HEK293 (cell line): ENCODE results near the gene CHMP1B.

Source experiments
- CTCF ChIA-PET: fragments of 350-600 bp; formaldehyde crosslinking; extraction: SDS; loops from one replicate; lab custom pipeline; 2021; ENCODE audit warnings: antibody characterized with exemption; lab: Yijun Ruan, JAX
- POLR2A ChIA-PET: fragments of 300-600 bp; formaldehyde crosslinking; extraction: SDS; loops from one replicate; lab custom pipeline; 2020; ENCODE audit warnings: antibody characterized with exemption, inconsistent platforms; lab: Yijun Ruan, JAX
- H3K27ac ChIP-seq: fragments of 200-500 bp; sonication (Bioruptor generic); 2 replicates; pipeline ENCODE4 v1.5.1; 2014; ENCODE audit warnings: low read depth, low read length, control low read depth, inconsistent platforms; ENCODE audit errors: extremely low read depth
- H3K36me3 ChIP-seq, 2 experiments: fragments of 200-500 bp in 1 of 2; sonication (Bioruptor generic) in 1 of 2; 1 replicate in 1 of 2; 2 replicates in 1 of 2; pipeline ENCODE4 v1.5.1; 2014 to 2017; ENCODE audit warnings: inconsistent platforms in 2 of 2, low read length in 2 of 2; ENCODE audit not compliant: control insufficient read depth in 2 of 2, insufficient read depth in 1 of 2
- H3K4me1 ChIP-seq: fragments of 200-500 bp; sonication (Bioruptor generic); 2 replicates; pipeline ENCODE4 v1.5.1; 2014; ENCODE audit warnings: mild to moderate bottlenecking, low read length, inconsistent platforms; ENCODE audit not compliant: control insufficient read depth, insufficient read depth
- H3K4me3 ChIP-seq: 2 replicates; pipeline ENCODE4 v1.5.1; 2011; ENCODE audit warnings: low read depth, mild to moderate bottlenecking, control low read depth, low read length, moderate library complexity
- H3K9me3 ChIP-seq: fragments of 200-500 bp; sonication (Bioruptor generic); 2 replicates; pipeline ENCODE4 v1.5.1; 2014; ENCODE audit warnings: low read depth, low read length, inconsistent platforms; ENCODE audit not compliant: control insufficient read depth, insufficient read depth
- BCL11B ChIP-seq: fragments of 450-650 bp; formaldehyde crosslinking; IDR thresholded peaks from 2 replicates; pipeline ENCODE4 v1.5.1; 2016; ENCODE audit warnings: low read depth, missing biosample characterization, missing genetic modification characterization
- SP3 ChIP-seq: fragments of 450-650 bp; formaldehyde crosslinking; IDR thresholded peaks from 2 replicates; pipeline ENCODE4 v1.5.1; 2016; ENCODE audit warnings: missing biosample characterization, missing genetic modification characterization
- WT1 ChIP-seq: fragments of 450-650 bp; formaldehyde crosslinking; IDR thresholded peaks from 2 replicates; pipeline ENCODE4 v1.5.1; 2016; ENCODE audit warnings: missing biosample characterization, missing genetic modification characterization
- ZBTB6 ChIP-seq: fragments of 450-650 bp; formaldehyde crosslinking; IDR thresholded peaks from 2 replicates; pipeline ENCODE4 v1.5.1; 2017; ENCODE audit warnings: missing biosample characterization, missing genetic modification characterization
- ZIC2 ChIP-seq: fragments of 450-650 bp; formaldehyde crosslinking; IDR thresholded peaks from 2 replicates; pipeline ENCODE4 v1.5.1; 2016; ENCODE audit warnings: missing biosample characterization, missing genetic modification characterization
- ZNF174 ChIP-seq: fragments of 450-650 bp; formaldehyde crosslinking; IDR thresholded peaks from 2 replicates; pipeline ENCODE4 v1.5.0; 2017; ENCODE audit warnings: missing biosample characterization, mild to moderate bottlenecking, missing genetic modification characterization
- ZNF23 ChIP-seq: fragments of 450-650 bp; formaldehyde crosslinking; IDR thresholded peaks from 2 replicates; pipeline ENCODE4 v1.5.1; 2016; ENCODE audit warnings: missing biosample characterization, missing genetic modification characterization, borderline replicate concordance
- ZNF239 ChIP-seq: fragments of 450-650 bp; formaldehyde crosslinking; IDR thresholded peaks from 2 replicates; pipeline ENCODE4 v1.5.1; 2016; ENCODE audit warnings: missing biosample characterization, missing genetic modification characterization
- ZNF785 ChIP-seq: fragments of 450-650 bp; formaldehyde crosslinking; IDR thresholded peaks from 2 replicates; pipeline ENCODE4 v1.5.1; 2016; ENCODE audit warnings: missing biosample characterization, missing genetic modification characterization
- ZSCAN23 ChIP-seq: fragments of 450-650 bp; formaldehyde crosslinking; IDR thresholded peaks from 2 replicates; pipeline ENCODE4 v1.5.1; 2016; ENCODE audit warnings: missing biosample characterization, missing genetic modification characterization
- TF ChIP-seq, protein P1 (sequence below): fragments of 450-650 bp; formaldehyde crosslinking; IDR thresholded peaks from 2 replicates; pipeline ENCODE4 v1.5.1; 2016; ENCODE audit warnings: missing biosample characterization, missing genetic modification characterization

Gene CHMP1B

DNA sequence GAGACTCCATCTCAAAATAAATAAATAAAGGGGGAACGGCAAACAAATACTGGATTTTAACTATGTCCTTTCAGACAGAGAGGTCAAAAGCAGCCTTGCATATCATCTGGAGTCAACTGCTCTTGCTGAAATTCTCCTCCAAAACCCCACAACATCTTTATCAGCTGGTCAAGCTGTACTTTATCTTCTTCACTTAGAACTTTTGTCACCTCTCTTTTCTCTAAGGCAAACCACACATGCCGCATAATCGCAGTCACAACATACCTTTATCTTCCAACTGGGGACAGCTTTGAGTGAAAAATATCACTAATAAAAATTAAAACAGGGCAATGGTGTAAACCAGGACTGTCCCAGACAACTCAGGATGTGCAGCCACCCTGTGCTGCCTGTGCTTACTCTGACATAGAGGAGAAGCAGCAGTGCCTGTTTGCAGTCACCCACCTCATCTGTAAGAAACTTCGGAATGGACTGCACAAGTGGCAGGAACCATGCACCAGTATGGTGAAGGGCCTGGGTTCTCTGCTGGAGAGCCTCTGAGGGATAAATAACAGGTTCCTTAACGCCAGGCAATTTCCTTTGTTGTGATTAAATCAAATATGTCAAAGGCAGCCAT, 50.7 kb downstream of the CHMP1B start:
- POLR2A ChIA-PET: no interaction called here
- Histone ChIP-seq H3K9me3 (no peaks in the 10 kb centered on the region), H3K36me3 (peaks cover 6 to 26% of the 10 kb centered on the region in 2 experiments; a peak in 2 of 3 replicates), H3K4me1 (peaks cover 4% of the 10 kb centered on the region), H3K4me3 (no peak overlapping the region), H3K27ac (no peak overlapping the region)
- TF ChIP-seq BCL11B (no peak), ZNF785 (no peak), ZNF23 (tag by site-specific recombination) (no peak), SP3 (tag by site-specific recombination) (no peak), WT1 (tag by site-specific recombination) (no peak), ZSCAN23 (tag by site-specific recombination) (no peak), ZNF239 (tag by site-specific recombination) (no peak), ZBTB6 (tag by site-specific recombination) (no peak)
- TF ChIP-seq, protein P1, sequence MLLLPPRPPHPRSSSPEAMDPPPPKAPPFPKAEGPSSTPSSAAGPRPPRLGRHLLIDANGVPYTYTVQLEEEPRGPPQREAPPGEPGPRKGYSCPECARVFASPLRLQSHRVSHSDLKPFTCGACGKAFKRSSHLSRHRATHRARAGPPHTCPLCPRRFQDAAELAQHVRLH (tag by site-specific recombination): no peak
- CTCF ChIA-PET: interaction anchor here (0.6 to 0.9 kb wide), 2 partner anchors 93 to 137 kb away, joined by 3 to 7 read pairs; no protein-coding TSS in a partner anchor

- CTCF ChIA-PET: interaction anchor here (0.6 to 0.9 kb wide), 2 partner anchors 93 to 136 kb away, joined by 3 to 7 read pairs; no protein-coding TSS in a partner anchor
- Histone ChIP-seq H3K9me3 (no peaks in the 10 kb centered on the region), H3K36me3 (peaks cover 6 to 26% of the 10 kb centered on the region in 2 experiments; a peak in 2 of 3 replicates)
- POLR2A ChIA-PET: no interaction called here
- peak; percentile 79 for TF ChIP-seq ZIC2 (tag by site-specific recombination)
- no peak for TF ChIP-seq ZNF174
- TF ChIP-seq, all 188 proteins: peak for 1
- Histone ChIP-seq H3K4me1 (peaks cover 4% of the 10 kb centered on the region), H3K4me3 (no peak overlapping the region), H3K27ac (no peak overlapping the region)
Observed at GRCh38 chr18:11902522-11903292, 51.5 kb downstream of the CHMP1B start.
